Measurements from ENCODE around the gene CDH4. TPM values are rescaled to one million over a fixed set of nuclear protein-coding genes. Genes with fewer than 3 reads are reported as not detected.

Gene CDH4
- total and polyA plus RNA-seq, 9 of the 15 experiments (the other 6 are each of a cell fraction or from before 2014, with no cell fraction given), result 0.04 TPM; not detected in 8

DNA sequence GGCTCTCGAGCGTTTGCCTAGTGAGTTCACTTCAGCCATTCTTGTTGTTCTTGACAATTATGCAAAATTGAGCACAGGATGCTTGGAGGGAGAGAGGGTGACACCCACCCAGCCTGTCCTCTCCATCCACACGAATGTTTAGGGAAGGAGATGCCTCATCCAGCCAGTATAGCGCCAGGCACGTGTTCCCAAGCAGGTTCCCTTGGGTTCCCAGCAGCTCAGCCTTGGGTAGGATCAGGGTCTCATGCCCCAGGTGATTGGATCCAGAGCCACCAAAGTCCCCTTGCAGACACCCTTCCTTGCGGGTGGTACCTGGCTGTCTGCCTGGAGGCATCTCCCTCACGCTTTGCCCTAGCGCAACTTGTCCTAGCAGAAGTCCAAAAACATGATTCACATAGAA, 394.9 kb downstream of the CDH4 start:
- ChIA-PET POLR2A (interaction anchor here (0.6 kb wide), 1 partner anchor 168 kb away, joined by 3 read pairs; no protein-coding TSS in a partner anchor), CTCF (ENCODE audit: low intra/inter-chr PET ratio) (no interaction called here)
- Histone ChIP-seq H4K20me1 (replicated peaks; ENCODE audit: control insufficient read depth, insufficient read depth, low read length) (no peaks in the 10 kb centered on the region), H3K9me3 (replicated peaks; ENCODE audit: control insufficient read depth, insufficient read depth, low read depth, low read length) (no peaks in the 10 kb centered on the region), H2AFZ (ENCODE audit: low read depth, low read length) (no peak overlapping the region), H3K27me3 (ENCODE audit: control insufficient read depth in 2 of 2, insufficient read depth in 2 of 2, low read length in 2 of 2) (peaks cover 12 to 70% of the 10 kb centered on the region in 2 experiments), H3K4me1 (replicated peaks in 1 of 2; ENCODE audit: control insufficient read depth in 2 of 2, insufficient read depth in 2 of 2, low read length in 2 of 2) (no peaks in the 10 kb centered on the region), H3K4me3 (no peak overlapping the region), H3K9ac (ENCODE audit: insufficient read depth in 1 of 2, low read depth in 2 of 2, low read length in 2 of 2) (no peak overlapping the region), H3K36me3 (ENCODE audit: control insufficient read depth, insufficient read depth, low read length) (no peaks in the 10 kb centered on the region), H3K4me2 (ENCODE audit: insufficient read depth, low read length) (no peak overlapping the region), H3K9me1 (ENCODE audit: control insufficient read depth, insufficient read depth, low read length) (no peaks in the 10 kb centered on the region), H3K79me2 (ENCODE audit: control insufficient read depth, insufficient read depth, low read length) (no peaks in the 10 kb centered on the region), H3K27ac (ENCODE audit: extremely low read depth, low read depth, low read length) (no peak overlapping the region)
- BruUV-seq (replicated peaks), result no TSS peak
- intact Hi-C loops (cut with micrococcal nuclease), result no loop called here
- DNase-seq (ENCODE audit: extremely low read depth in 1 of 4, low spot score in 3 of 4) (no peak), FAIRE-seq (no peak), ATAC-seq (no peak)
- WGBS (ENCODE audit: insufficient coverage, low coverage, missing lambda C conversion rate), result 3% methylated on average over 6 of the region's 8 CpGs
- TF ChIP-seq ZMIZ1 (IDR thresholded peaks at IDR 0.05; ENCODE audit: low read depth in 2 of 2, low read length in 2 of 2) (no peak), PKNOX1 (IDR thresholded peaks at IDR 0.05) (no peak), ILK (tag; IDR thresholded peaks at IDR 0.05; ENCODE audit: borderline replicate concordance, low read depth) (no peak), ZNF282 (CRISPR knock-in tag; IDR thresholded peaks at IDR 0.05) (no peak), ZNF311 (CRISPR knock-in tag; IDR thresholded peaks at IDR 0.05) (no peak), ETV5 (CRISPR knock-in tag; IDR thresholded peaks at IDR 0.05; ENCODE audit: low read depth) (no peak), MXD1 (CRISPR knock-in tag; IDR thresholded peaks at IDR 0.05; ENCODE audit: borderline replicate concordance, poor library complexity, severe bottlenecking) (no peak), HINFP (tag; conservative IDR thresholded peaks at IDR 0.05; ENCODE audit: low read depth) (no peak)
- TF ChIP-seq, protein P1, sequence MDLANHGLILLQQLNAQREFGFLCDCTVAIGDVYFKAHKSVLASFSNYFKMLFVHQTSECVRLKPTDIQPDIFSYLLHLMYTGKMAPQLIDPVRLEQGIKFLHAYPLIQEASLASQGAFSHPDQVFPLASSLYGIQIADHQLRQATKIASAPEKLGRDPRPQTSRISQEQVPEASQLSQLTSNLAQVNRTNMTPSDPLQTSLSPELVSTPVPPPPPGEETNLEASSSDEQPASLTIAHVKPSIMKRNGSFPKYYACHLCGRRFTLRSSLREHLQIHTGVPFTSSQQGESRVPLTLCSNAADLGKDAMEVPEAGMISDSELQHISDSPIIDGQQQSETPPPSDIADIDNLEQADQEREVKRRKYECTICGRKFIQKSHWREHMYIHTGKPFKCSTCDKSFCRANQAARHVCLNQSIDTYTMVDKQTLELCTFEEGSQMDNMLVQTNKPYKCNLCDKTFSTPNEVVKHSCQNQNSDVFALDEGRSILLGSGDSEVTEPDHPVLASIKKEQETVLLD (IDR thresholded peaks at IDR 0.05), result no peak
- TF ChIP-seq, protein P2, sequence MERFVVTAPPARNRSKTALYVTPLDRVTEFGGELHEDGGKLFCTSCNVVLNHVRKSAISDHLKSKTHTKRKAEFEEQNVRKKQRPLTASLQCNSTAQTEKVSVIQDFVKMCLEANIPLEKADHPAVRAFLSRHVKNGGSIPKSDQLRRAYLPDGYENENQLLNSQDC (CRISPR knock-in tag; IDR thresholded peaks at IDR 0.05), result no peak
- in situ Hi-C loops (cut with MboI), result no loop called here
